ENCODE measurements around the gene PHF5A.

DNA sequence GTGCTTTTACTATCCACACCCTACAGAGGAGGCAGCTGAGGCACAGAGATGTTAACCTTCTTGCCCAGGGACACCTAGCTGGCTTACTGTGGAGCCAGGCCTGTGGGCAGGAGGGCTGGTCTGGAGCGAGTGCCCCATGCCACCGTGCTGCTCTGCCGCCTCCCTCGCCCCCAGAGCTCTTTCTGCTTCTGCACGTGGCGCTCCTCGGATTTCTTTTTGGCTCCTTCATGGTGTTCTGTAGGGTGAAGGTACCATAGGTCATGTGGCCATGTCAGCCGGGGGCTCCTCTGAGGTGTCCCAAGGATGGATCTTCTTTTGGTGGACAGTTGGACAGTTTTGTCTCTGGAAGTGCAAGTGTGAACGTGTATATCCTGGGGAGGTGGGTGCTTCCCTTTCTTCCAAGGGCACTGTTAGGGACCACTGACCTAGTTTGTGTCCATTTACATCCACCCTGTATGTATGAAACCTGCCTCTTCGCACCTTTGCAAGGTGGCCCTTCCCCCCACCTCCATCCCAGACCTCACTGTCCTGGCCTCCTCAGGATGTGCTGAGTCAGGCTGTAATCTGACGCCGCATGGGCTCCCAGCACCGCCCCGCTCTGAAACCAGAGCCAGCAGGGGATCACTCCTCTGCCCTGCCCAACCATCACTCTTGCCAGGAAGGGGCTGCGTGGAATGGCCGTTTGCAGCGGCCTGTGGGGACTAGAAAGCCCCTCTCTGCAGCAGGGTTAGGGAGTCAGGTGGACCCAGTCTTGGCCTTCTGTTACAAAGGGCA, 44.1 kb upstream of the PHF5A start:
- no peak for TF ChIP-seq EP300 (IDR thresholded peaks at IDR 0.05; ENCODE audit: borderline replicate concordance in 1 of 2, control insufficient read depth in 1 of 2, low read depth in 2 of 2, low read length in 2 of 2)
- TF ChIP-seq ZNF274 (IDR thresholded peaks at IDR 0.05; ENCODE audit: insufficient read depth, insufficient read length): no peak
- no peak; the same call in 1 of the 2 replicates for TF ChIP-seq POLR2A (IDR thresholded peaks at IDR 0.05; ENCODE audit: low read depth, low read length)
